Neural cell (in vitro differentiated cells): Measurements from ENCODE around the gene SLFN12. TPM values are rescaled to one million over a fixed set of nuclear protein-coding genes. Genes with fewer than 3 reads are reported as not detected.
A peak's percentile ranks its signal among the peaks of the same experiment; 100 is the strongest.
"Not testable (repeated sequence)": the region's sequence is repeated elsewhere in the genome, so short reads cannot be mapped to it uniquely, and the experiment has no call there.

Experiments
- H2AFZ ChIP-seq: fragments of 200-600, 300-800 bp; sonication (generic), shearing (Covaris generic); 2 replicates; pipeline ENCODE4 v1.6.0; 2014; ENCODE audit warnings: low read depth, mild to moderate bottlenecking, antibody characterized with exemption, low read length, moderate library complexity
- H3F3A ChIP-seq: fragments of 200-600 bp; shearing (Covaris generic); 2 replicates; pipeline ENCODE4 v1.6.1; 2016; ENCODE audit warnings: mild to moderate bottlenecking, moderate library complexity, mixed read lengths, antibody characterized with exemption, low read length; ENCODE audit not compliant: insufficient read depth, poor library complexity, severe bottlenecking
- H3K27ac ChIP-seq: fragments of 200-600, 300-800 bp; sonication (generic), shearing (Covaris generic); 2 replicates; pipeline ENCODE4 v1.5.1; 2014; ENCODE audit warnings: mild to moderate bottlenecking, low read length, moderate library complexity
- H3K27me3 ChIP-seq: fragments of 300-800, 200-600 bp; sonication (generic), shearing (Covaris generic); 2 replicates; pipeline ENCODE4 v1.6.0; 2014; ENCODE audit warnings: mild to moderate bottlenecking, low read depth, low read length, moderate library complexity; ENCODE audit not compliant: insufficient read depth
- H3K36me3 ChIP-seq: fragments of 300-800, 200-600 bp; sonication (generic), shearing (Covaris generic); 2 replicates; pipeline ENCODE4 v1.5.1; 2014; ENCODE audit warnings: mild to moderate bottlenecking, antibody characterized with exemption, low read length, moderate library complexity; ENCODE audit not compliant: insufficient read depth
- H3K4me2 ChIP-seq: fragments of 300-800, 200-600 bp; sonication (generic), shearing (Covaris generic); 2 replicates; pipeline ENCODE4 v1.6.0; 2014; ENCODE audit warnings: mild to moderate bottlenecking, low read length
- H3K4me3 ChIP-seq: fragments of 300-800, 200-600 bp; sonication (generic), shearing (Covaris generic); 2 replicates; pipeline ENCODE4 v1.5.1; 2014; ENCODE audit warnings: mild to moderate bottlenecking, low read length, moderate library complexity
- H3K79me2 ChIP-seq: fragments of 200-600 bp; shearing (Covaris generic); replicated peaks from 2 replicates; pipeline ENCODE4 v1.6.0; 2014; ENCODE audit warnings: mild to moderate bottlenecking, low read length, moderate library complexity; ENCODE audit not compliant: insufficient read depth
- H3K9ac ChIP-seq: fragments of 300-800, 200-600 bp; sonication (generic), shearing (Covaris generic); 2 replicates; pipeline ENCODE4 v1.6.1; 2016; ENCODE audit warnings: mild to moderate bottlenecking, low read length, mixed read lengths
- H3K9me2 ChIP-seq: fragments of 200-600 bp; shearing (Covaris generic); 2 replicates; pipeline ENCODE4 v1.6.1; 2016; ENCODE audit warnings: mild to moderate bottlenecking, low read length, mixed read lengths; ENCODE audit not compliant: insufficient read depth
- H3K9me3 ChIP-seq: fragments of 200-600, 300-800 bp; sonication (generic), shearing (Covaris generic); 2 replicates; pipeline ENCODE4 v1.6.1; 2016; ENCODE audit warnings: mild to moderate bottlenecking, mixed run types, low read length, moderate library complexity, mixed read lengths
- H4K20me1 ChIP-seq: fragments of 200-600 bp; shearing (Covaris generic); 2 replicates; pipeline ENCODE4 v1.6.1; 2016; ENCODE audit warnings: mild to moderate bottlenecking, mixed run types; ENCODE audit not compliant: insufficient read depth
- EP300 ChIP-seq: fragments of 450-650 bp; conservative IDR thresholded peaks from 2 replicates; pipeline ENCODE4 v1.6.1; 2014; ENCODE audit warnings: antibody characterized with exemption, mild to moderate bottlenecking, moderate library complexity; ENCODE audit not compliant: poor library complexity, severe bottlenecking
- EZH2 ChIP-seq: fragments of 200-600, 300-800 bp; shearing (Covaris generic), sonication (generic); IDR thresholded peaks from 2 replicates; pipeline ENCODE4 v1.6.1; 2014; ENCODE audit warnings: antibody characterized with exemption, low read length, borderline replicate concordance, mild to moderate bottlenecking; ENCODE audit not compliant: insufficient read depth, poor library complexity, severe bottlenecking
- MXI1 ChIP-seq: fragments of 450-650 bp; conservative IDR thresholded peaks from 2 replicates; pipeline ENCODE4 v1.6.1; 2014; ENCODE audit warnings: antibody characterized with exemption, mild to moderate bottlenecking; ENCODE audit not compliant: poor library complexity, severe bottlenecking
- POLR2AphosphoS5 ChIP-seq: IDR thresholded peaks from 2 replicates; pipeline ENCODE4 v1.6.1; 2012
- RAD21 ChIP-seq: fragments of 450-650 bp; conservative IDR thresholded peaks from 2 replicates; pipeline ENCODE4 v1.6.1; 2014; ENCODE audit warnings: antibody characterized with exemption, mild to moderate bottlenecking, moderate library complexity
- SMC3 ChIP-seq: fragments of 450-650 bp; conservative IDR thresholded peaks from 2 replicates; pipeline ENCODE4 v1.6.1; 2014; ENCODE audit warnings: antibody characterized with exemption, mild to moderate bottlenecking, moderate library complexity; ENCODE audit not compliant: poor library complexity
- TAF1 ChIP-seq: IDR thresholded peaks from 2 replicates; pipeline ENCODE4 v1.6.1; 2012; ENCODE audit warnings: low read depth
- polyA plus RNA-seq: library from polyadenylated mRNA; depleted of rRNA; stranded (reverse); fragments of >200 nt; gene quantifications from 2 replicates; pipeline ENCODE4 v1.2.3, GENCODE V29; 2014
- TF ChIP-seq, protein P1 (sequence below): fragments of 450-650 bp; IDR thresholded peaks from 2 replicates; pipeline ENCODE4 v1.5.1; 2014; ENCODE audit warnings: antibody characterized with exemption, mild to moderate bottlenecking, moderate library complexity; ENCODE audit not compliant: poor library complexity, severe bottlenecking
- TF ChIP-seq, protein P2 (sequence below): IDR thresholded peaks from 2 replicates; pipeline ENCODE4 v1.6.1; 2012; ENCODE audit warnings: borderline replicate concordance

Gene SLFN12
- polyA plus RNA-seq, 1 donor from 2014 or later: not detected

DNA sequence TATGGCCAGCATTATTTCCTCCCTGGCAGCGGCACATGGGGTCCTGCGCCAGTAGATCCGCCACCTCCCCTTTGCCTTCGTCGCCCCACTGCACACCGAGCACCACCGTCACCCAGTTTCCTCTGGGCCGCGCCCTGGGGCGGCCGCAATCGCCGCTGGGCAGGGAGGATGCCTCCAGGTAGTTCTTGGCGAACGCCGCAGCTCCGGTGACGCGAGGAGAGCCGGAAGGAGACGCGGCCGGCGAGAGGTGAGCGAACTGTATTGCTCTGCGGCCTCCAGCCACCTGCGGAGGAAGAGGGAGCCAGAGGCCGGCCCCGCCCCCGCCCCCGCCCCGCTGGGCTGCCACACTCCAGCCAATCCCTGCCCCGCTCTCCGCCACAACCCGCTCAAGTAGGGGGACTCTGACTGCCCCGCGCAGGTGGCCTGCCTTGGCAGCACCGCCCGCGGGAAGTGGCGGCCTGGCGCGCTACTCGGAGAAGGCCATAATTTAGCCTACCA lies 28.1 kb upstream of the SLFN12 start:
- H3K27me3 ChIP-seq: peaks cover 60% of the 10 kb centered on the region
- H3K9me2 ChIP-seq: no peaks in the 10 kb centered on the region
- no peak overlapping the region for H3K27ac ChIP-seq
- H3K4me2 ChIP-seq: peak overlapping the region; percentile 57
- TF ChIP-seq, protein P1, sequence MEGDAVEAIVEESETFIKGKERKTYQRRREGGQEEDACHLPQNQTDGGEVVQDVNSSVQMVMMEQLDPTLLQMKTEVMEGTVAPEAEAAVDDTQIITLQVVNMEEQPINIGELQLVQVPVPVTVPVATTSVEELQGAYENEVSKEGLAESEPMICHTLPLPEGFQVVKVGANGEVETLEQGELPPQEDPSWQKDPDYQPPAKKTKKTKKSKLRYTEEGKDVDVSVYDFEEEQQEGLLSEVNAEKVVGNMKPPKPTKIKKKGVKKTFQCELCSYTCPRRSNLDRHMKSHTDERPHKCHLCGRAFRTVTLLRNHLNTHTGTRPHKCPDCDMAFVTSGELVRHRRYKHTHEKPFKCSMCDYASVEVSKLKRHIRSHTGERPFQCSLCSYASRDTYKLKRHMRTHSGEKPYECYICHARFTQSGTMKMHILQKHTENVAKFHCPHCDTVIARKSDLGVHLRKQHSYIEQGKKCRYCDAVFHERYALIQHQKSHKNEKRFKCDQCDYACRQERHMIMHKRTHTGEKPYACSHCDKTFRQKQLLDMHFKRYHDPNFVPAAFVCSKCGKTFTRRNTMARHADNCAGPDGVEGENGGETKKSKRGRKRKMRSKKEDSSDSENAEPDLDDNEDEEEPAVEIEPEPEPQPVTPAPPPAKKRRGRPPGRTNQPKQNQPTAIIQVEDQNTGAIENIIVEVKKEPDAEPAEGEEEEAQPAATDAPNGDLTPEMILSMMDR: no peak
- TF ChIP-seq POLR2AphosphoS5 (no peak), SMC3 (no peak), RAD21 (no peak), EP300 (no peak), EZH2 (no peak), TAF1 (no peak), MXI1 (no peak)
- TF ChIP-seq, protein P2, sequence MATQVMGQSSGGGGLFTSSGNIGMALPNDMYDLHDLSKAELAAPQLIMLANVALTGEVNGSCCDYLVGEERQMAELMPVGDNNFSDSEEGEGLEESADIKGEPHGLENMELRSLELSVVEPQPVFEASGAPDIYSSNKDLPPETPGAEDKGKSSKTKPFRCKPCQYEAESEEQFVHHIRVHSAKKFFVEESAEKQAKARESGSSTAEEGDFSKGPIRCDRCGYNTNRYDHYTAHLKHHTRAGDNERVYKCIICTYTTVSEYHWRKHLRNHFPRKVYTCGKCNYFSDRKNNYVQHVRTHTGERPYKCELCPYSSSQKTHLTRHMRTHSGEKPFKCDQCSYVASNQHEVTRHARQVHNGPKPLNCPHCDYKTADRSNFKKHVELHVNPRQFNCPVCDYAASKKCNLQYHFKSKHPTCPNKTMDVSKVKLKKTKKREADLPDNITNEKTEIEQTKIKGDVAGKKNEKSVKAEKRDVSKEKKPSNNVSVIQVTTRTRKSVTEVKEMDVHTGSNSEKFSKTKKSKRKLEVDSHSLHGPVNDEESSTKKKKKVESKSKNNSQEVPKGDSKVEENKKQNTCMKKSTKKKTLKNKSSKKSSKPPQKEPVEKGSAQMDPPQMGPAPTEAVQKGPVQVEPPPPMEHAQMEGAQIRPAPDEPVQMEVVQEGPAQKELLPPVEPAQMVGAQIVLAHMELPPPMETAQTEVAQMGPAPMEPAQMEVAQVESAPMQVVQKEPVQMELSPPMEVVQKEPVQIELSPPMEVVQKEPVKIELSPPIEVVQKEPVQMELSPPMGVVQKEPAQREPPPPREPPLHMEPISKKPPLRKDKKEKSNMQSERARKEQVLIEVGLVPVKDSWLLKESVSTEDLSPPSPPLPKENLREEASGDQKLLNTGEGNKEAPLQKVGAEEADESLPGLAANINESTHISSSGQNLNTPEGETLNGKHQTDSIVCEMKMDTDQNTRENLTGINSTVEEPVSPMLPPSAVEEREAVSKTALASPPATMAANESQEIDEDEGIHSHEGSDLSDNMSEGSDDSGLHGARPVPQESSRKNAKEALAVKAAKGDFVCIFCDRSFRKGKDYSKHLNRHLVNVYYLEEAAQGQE: no peak
- H3K9ac ChIP-seq: no peak overlapping the region
- no peaks in the 10 kb centered on the region for H3K9me3 ChIP-seq
- H3F3A ChIP-seq: no peaks in the 10 kb centered on the region
- H3K36me3 ChIP-seq: no peaks in the 10 kb centered on the region
- peak overlapping the region; percentile 63 for H3K4me3 ChIP-seq
- no peaks in the 10 kb centered on the region for H4K20me1 ChIP-seq
- no peaks in the 10 kb centered on the region for H3K79me2 ChIP-seq
- no peak overlapping the region for H2AFZ ChIP-seq

- not testable (repeated sequence) for H3K79me2 ChIP-seq, H3K4me2 ChIP-seq, H3K27ac ChIP-seq, H3K36me3 ChIP-seq, H2AFZ ChIP-seq, H4K20me1 ChIP-seq, H3K9ac ChIP-seq, H3F3A ChIP-seq, H3K9me2 ChIP-seq, H3K4me3 ChIP-seq, H3K9me3 ChIP-seq
- H3K27me3 ChIP-seq: peaks cover 60% of the 10 kb centered on the region
Observed at GRCh38 chr17:35454035-35454434, 21.7 kb upstream of the SLFN12 start.

GRCh38 chr17:35453171-35453570 lies 20.9 kb upstream of the SLFN12 start:
- H3K9me2 ChIP-seq: no peaks in the 10 kb centered on the region
- H3K9ac ChIP-seq: no peak overlapping the region
- no peak overlapping the region for H3K4me3 ChIP-seq
- no peaks in the 10 kb centered on the region for H3F3A ChIP-seq
- H3K9me3 ChIP-seq: peaks cover 3% of the 10 kb centered on the region
- no peaks in the 10 kb centered on the region for H3K79me2 ChIP-seq
- no peak overlapping the region for H3K27ac ChIP-seq
- H3K4me2 ChIP-seq: no peak overlapping the region
- no peak for TF ChIP-seq RAD21
- TF ChIP-seq MXI1: no peak
- TF ChIP-seq EZH2: no peak
- TF ChIP-seq, protein P2: no peak
- no peak for TF ChIP-seq TAF1
- H3K27me3 ChIP-seq: peaks cover 60% of the 10 kb centered on the region
- no peaks in the 10 kb centered on the region for H4K20me1 ChIP-seq
- H2AFZ ChIP-seq: no peak overlapping the region
- H3K36me3 ChIP-seq: no peaks in the 10 kb centered on the region
